ENCODE data around the gene DAAM2. TPM values are rescaled to one million over a fixed set of nuclear protein-coding genes. Genes with fewer than 3 reads are reported as not detected.

The DAAM2 gene
- total and polyA plus RNA-seq, 4 donors: 1.9 to 17.0 (median 4.4) TPM

DNA sequence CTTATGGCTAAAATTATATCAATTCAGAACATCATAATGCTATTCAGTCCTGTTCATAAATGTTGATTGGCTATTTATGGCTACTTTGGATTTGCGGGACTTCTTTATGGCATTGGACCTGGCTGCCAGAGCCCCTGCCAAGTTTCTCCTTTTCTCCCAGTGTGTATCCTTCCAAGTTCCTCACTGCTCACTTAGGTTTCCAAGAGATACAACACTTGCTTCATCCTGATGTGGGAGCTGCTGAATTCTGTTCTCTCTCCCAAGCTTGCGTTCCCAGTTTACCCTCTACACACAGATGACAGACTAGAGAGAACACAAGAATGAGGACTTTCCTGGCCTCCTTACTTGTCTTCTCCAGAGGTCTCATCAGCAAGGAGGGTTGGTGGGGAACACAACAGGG lies 18.4 kb upstream of the DAAM2 start:
- Histone ChIP-seq H3K36me3 (ENCODE audit: control insufficient read depth in 4 of 4, insufficient read depth in 3 of 4, low read depth in 1 of 4, low read length in 3 of 4) (no peaks in the 10 kb centered on the region), H3K4me3 (ENCODE audit: low read depth in 1 of 3, low read length in 3 of 3) (no peak overlapping the region), H3K27ac (ENCODE audit: low read depth in 1 of 2, low read length in 2 of 2) (no peak overlapping the region), H3K9ac (ENCODE audit: low read depth in 1 of 2, low read length in 2 of 2) (no peak overlapping the region), H3K27me3 (ENCODE audit: control insufficient read depth in 4 of 4, insufficient read depth in 4 of 4, low read length in 3 of 4) (no peaks in the 10 kb centered on the region), H3K4me1 (ENCODE audit: control insufficient read depth in 4 of 4, insufficient read depth in 4 of 4, low read length in 3 of 4) (peaks cover 0 to 6% (median 0%) of the 10 kb centered on the region in 4 donors), H3K9me3 (ENCODE audit: control insufficient read depth in 4 of 4, low read length in 3 of 4) (no peaks in the 10 kb centered on the region)
- DNase-seq (ENCODE audit: low spot score): no peak
- WGBS: 97% methylated on average over 2 of the region's 2 CpGs
- TF ChIP-seq NR2F2 (IDR thresholded peaks at IDR 0.05): no peak
- no peak for TF ChIP-seq RXRA (IDR thresholded peaks at IDR 0.05)
- TF ChIP-seq, protein P1, sequence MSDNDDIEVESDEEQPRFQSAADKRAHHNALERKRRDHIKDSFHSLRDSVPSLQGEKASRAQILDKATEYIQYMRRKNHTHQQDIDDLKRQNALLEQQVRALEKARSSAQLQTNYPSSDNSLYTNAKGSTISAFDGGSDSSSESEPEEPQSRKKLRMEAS (IDR thresholded peaks at IDR 0.05): no peak
- TF ChIP-seq EGR1 (IDR thresholded peaks at IDR 0.05; ENCODE audit: low read depth in 2 of 2): no peak

- WGBS: 85% methylated on average over 2 of the region's 2 CpGs
- Histone ChIP-seq H3K27ac (ENCODE audit: low read depth in 1 of 2, low read length in 2 of 2) (no peak overlapping the region), H3K27me3 (ENCODE audit: control insufficient read depth in 4 of 4, insufficient read depth in 4 of 4, low read length in 3 of 4) (no peaks in the 10 kb centered on the region), H3K4me3 (ENCODE audit: low read depth in 1 of 3, low read length in 3 of 3) (no peak overlapping the region), H3K36me3 (ENCODE audit: control insufficient read depth in 4 of 4, insufficient read depth in 3 of 4, low read depth in 1 of 4, low read length in 3 of 4) (no peaks in the 10 kb centered on the region), H3K4me1 (ENCODE audit: control insufficient read depth in 4 of 4, insufficient read depth in 4 of 4, low read length in 3 of 4) (peaks cover 0 to 6% (median 0%) of the 10 kb centered on the region in 4 donors), H3K9ac (ENCODE audit: low read depth in 1 of 2, low read length in 2 of 2) (no peak overlapping the region), H3K9me3 (ENCODE audit: control insufficient read depth in 4 of 4, low read length in 3 of 4) (no peaks in the 10 kb centered on the region)
- no peak for DNase-seq (ENCODE audit: low spot score)
- no peak for TF ChIP-seq RXRA (IDR thresholded peaks at IDR 0.05)
These were observed 15.6 kb upstream of the DAAM2 start for GRCh38 chr6:39776581-39776980.

- 90% methylated on average over 10 of the region's 10 CpGs for WGBS
- Histone ChIP-seq H3K27ac (ENCODE audit: low read depth in 1 of 2, low read length in 2 of 2) (no peak overlapping the region), H3K9ac (ENCODE audit: low read depth in 1 of 2, low read length in 2 of 2) (no peak overlapping the region), H3K9me3 (ENCODE audit: control insufficient read depth in 4 of 4, low read length in 3 of 4) (no peaks in the 10 kb centered on the region), H3K36me3 (ENCODE audit: control insufficient read depth in 4 of 4, insufficient read depth in 3 of 4, low read depth in 1 of 4, low read length in 3 of 4) (no peaks in the 10 kb centered on the region), H3K4me3 (ENCODE audit: low read depth in 1 of 3, low read length in 3 of 3) (no peak overlapping the region), H3K4me1 (ENCODE audit: control insufficient read depth in 4 of 4, insufficient read depth in 4 of 4, low read length in 3 of 4) (peaks cover 0 to 6% (median 0%) of the 10 kb centered on the region in 4 donors), H3K27me3 (ENCODE audit: control insufficient read depth in 4 of 4, insufficient read depth in 4 of 4, low read length in 3 of 4) (no peaks in the 10 kb centered on the region)
- TF ChIP-seq FOXA1 (IDR thresholded peaks at IDR 0.05) (no peak), RXRA (IDR thresholded peaks at IDR 0.05) (no peak), EGR1 (IDR thresholded peaks at IDR 0.05; ENCODE audit: low read depth in 2 of 2) (no peak), TAF1 (conservative IDR thresholded peaks at IDR 0.05) (no peak), REST (IDR thresholded peaks at IDR 0.05) (no peak), YY1 (IDR thresholded peaks at IDR 0.05) (no peak), JUND (IDR thresholded peaks at IDR 0.05) (no peak), ATF3 (IDR thresholded peaks at IDR 0.05) (no peak), CTCF (IDR thresholded peaks at IDR 0.05; ENCODE audit: low read depth, low read length, missing input control) (no peak), FOXA2 (IDR thresholded peaks at IDR 0.05) (no peak), NR2F2 (IDR thresholded peaks at IDR 0.05) (no peak), HNF4A (conservative IDR thresholded peaks at IDR 0.05) (no peak), GABPA (IDR thresholded peaks at IDR 0.05 in 1 of 2, conservative IDR thresholded peaks at IDR 0.05 in 1 of 2) (no peak), HNF4G (IDR thresholded peaks at IDR 0.05) (no peak), RAD21 (IDR thresholded peaks at IDR 0.05) (no peak), SP1 (IDR thresholded peaks at IDR 0.05) (no peak)
- TF ChIP-seq, protein P1 (IDR thresholded peaks at IDR 0.05): no peak
- TF ChIP-seq, protein P2, sequence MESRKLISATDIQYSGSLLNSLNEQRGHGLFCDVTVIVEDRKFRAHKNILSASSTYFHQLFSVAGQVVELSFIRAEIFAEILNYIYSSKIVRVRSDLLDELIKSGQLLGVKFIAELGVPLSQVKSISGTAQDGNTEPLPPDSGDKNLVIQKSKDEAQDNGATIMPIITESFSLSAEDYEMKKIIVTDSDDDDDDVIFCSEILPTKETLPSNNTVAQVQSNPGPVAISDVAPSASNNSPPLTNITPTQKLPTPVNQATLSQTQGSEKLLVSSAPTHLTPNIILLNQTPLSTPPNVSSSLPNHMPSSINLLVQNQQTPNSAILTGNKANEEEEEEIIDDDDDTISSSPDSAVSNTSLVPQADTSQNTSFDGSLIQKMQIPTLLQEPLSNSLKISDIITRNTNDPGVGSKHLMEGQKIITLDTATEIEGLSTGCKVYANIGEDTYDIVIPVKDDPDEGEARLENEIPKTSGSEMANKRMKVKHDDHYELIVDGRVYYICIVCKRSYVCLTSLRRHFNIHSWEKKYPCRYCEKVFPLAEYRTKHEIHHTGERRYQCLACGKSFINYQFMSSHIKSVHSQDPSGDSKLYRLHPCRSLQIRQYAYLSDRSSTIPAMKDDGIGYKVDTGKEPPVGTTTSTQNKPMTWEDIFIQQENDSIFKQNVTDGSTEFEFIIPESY (IDR thresholded peaks at IDR 0.05): no peak
- no peak for DNase-seq (ENCODE audit: low spot score)
These were observed 15.0 kb upstream of the DAAM2 start for GRCh38 chr6:39777218-39777617.

All from liver (tissue), 9 donors.